ENCODE results near the gene KRTAP5-6. TPM values are rescaled to one million over a fixed set of nuclear protein-coding genes. Genes with fewer than 3 reads are reported as not detected.

The KRTAP5-6 gene
- total and polyA plus RNA-seq, 2 donors (not counting 1 experiment from before 2014, with no cell fraction given) = not detected

- H3K4me1 ChIP-seq (ENCODE audit: control insufficient read depth in 2 of 2, insufficient read depth in 2 of 2, low read length in 2 of 2) = no peaks in the 10 kb centered on the region
- ChIA-PET POLR2A (no interaction called here), CTCF (no interaction called here)
- WGBS (ENCODE audit: insufficient coverage) = 92% methylated on average over 5 of the region's 8 CpGs
- no peak for ATAC-seq (ENCODE audit: low read depth)
- H3K27ac Mint-ChIP-seq = no peak overlapping the region
- intact Hi-C loops (cut with micrococcal nuclease) = no loop called here
- H3K27me3 Mint-ChIP-seq = peaks cover 17% of the 10 kb centered on the region
- no peak overlapping the region for H2AFZ ChIP-seq (ENCODE audit: insufficient read depth, low read depth, low read length, poor library complexity, severe bottlenecking)
- H4K20me1 ChIP-seq (ENCODE audit: control insufficient read depth, insufficient read depth, low read length, poor library complexity, severe bottlenecking) = no peaks in the 10 kb centered on the region
- H3K4me2 ChIP-seq (replicated peaks; ENCODE audit: low read depth, low read length, poor library complexity, severe bottlenecking) = no peak overlapping the region
- no peak overlapping the region for H3K4me3 ChIP-seq (ENCODE audit: control extremely low read depth in 1 of 5, extremely low read depth in 1 of 5, insufficient read depth in 1 of 5, low read depth in 2 of 5, low read length in 4 of 5)
- no peak overlapping the region for H3K27ac ChIP-seq (ENCODE audit: low read length in 2 of 2)
- H3K4me3 Mint-ChIP-seq = no peak overlapping the region
- no peak overlapping the region for H3K9ac ChIP-seq (ENCODE audit: low read length)
- no peaks in the 10 kb centered on the region for H3K27me3 ChIP-seq (replicated peaks in 1 of 4; ENCODE audit: control extremely low read depth in 1 of 4, control insufficient read depth in 3 of 4, insufficient read depth in 4 of 4, low read length in 3 of 4)
- H3K36me3 ChIP-seq (replicated peaks in 1 of 2; ENCODE audit: control extremely low read depth in 1 of 2, control insufficient read depth in 1 of 2, extremely low read depth in 1 of 2, insufficient read depth in 2 of 2, low read length in 1 of 2) = no peaks in the 10 kb centered on the region
- no peak for DNase-seq
- H3K9me3 ChIP-seq (ENCODE audit: control extremely low read depth in 1 of 3, control insufficient read depth in 2 of 3, insufficient read depth in 1 of 3, low read length in 2 of 3) = no peaks in the 10 kb centered on the region
- no peaks in the 10 kb centered on the region for H3K79me2 ChIP-seq (ENCODE audit: control insufficient read depth, insufficient read depth, low read length)
- TF ChIP-seq CTCF (IDR thresholded peaks at IDR 0.05) = no peak
- no peak for TF ChIP-seq EZH2 (IDR thresholded peaks at IDR 0.05; ENCODE audit: borderline replicate concordance, insufficient read depth, low read depth, low read length, poor library complexity, severe bottlenecking)
- H3K9me3 Mint-ChIP-seq (ENCODE audit: insufficient read depth) = no peaks in the 10 kb centered on the region
- H3K4me1 Mint-ChIP-seq = no peaks in the 10 kb centered on the region
Observed at GRCh38 chr11:1717745-1718144, 20.8 kb downstream of the KRTAP5-6 start.

- Mint-ChIP-seq H3K27ac (no peak overlapping the region), H3K9me3 (ENCODE audit: insufficient read depth) (no peaks in the 10 kb centered on the region), H3K27me3 (peaks cover 17% of the 10 kb centered on the region), H3K4me3 (no peak overlapping the region), H3K4me1 (no peaks in the 10 kb centered on the region)
- no peak for ATAC-seq (ENCODE audit: low read depth)
- intact Hi-C loops (cut with micrococcal nuclease) = no loop called here
- Histone ChIP-seq H3K4me3 (ENCODE audit: control extremely low read depth in 1 of 5, extremely low read depth in 1 of 5, insufficient read depth in 1 of 5, low read depth in 2 of 5, low read length in 4 of 5) (no peak overlapping the region), H3K27ac (ENCODE audit: low read length in 2 of 2) (no peak overlapping the region), H3K9me3 (ENCODE audit: control extremely low read depth in 1 of 3, control insufficient read depth in 2 of 3, insufficient read depth in 1 of 3, low read length in 2 of 3) (no peaks in the 10 kb centered on the region), H4K20me1 (ENCODE audit: control insufficient read depth, insufficient read depth, low read length, poor library complexity, severe bottlenecking) (no peaks in the 10 kb centered on the region), H3K36me3 (replicated peaks in 1 of 2; ENCODE audit: control extremely low read depth in 1 of 2, control insufficient read depth in 1 of 2, extremely low read depth in 1 of 2, insufficient read depth in 2 of 2, low read length in 1 of 2) (no peaks in the 10 kb centered on the region), H3K27me3 (replicated peaks in 1 of 4; ENCODE audit: control extremely low read depth in 1 of 4, control insufficient read depth in 3 of 4, insufficient read depth in 4 of 4, low read length in 3 of 4) (no peaks in the 10 kb centered on the region), H3K79me2 (ENCODE audit: control insufficient read depth, insufficient read depth, low read length) (no peaks in the 10 kb centered on the region), H3K4me1 (ENCODE audit: control insufficient read depth in 2 of 2, insufficient read depth in 2 of 2, low read length in 2 of 2) (no peaks in the 10 kb centered on the region), H2AFZ (ENCODE audit: insufficient read depth, low read depth, low read length, poor library complexity, severe bottlenecking) (no peak overlapping the region), H3K9ac (ENCODE audit: low read length) (no peak overlapping the region), H3K4me2 (replicated peaks; ENCODE audit: low read depth, low read length, poor library complexity, severe bottlenecking) (no peak overlapping the region)
- POLR2A ChIA-PET = no interaction called here
- CTCF ChIA-PET = interaction anchor here (1.3 kb wide), 1 partner anchor 25 kb away, joined by 3 read pairs; no protein-coding TSS in a partner anchor
- TF ChIP-seq CTCF (IDR thresholded peaks at IDR 0.05) (no peak), EZH2 (IDR thresholded peaks at IDR 0.05; ENCODE audit: borderline replicate concordance, insufficient read depth, low read depth, low read length, poor library complexity, severe bottlenecking) (no peak)
- over 99% methylated on average over 15 of the region's 15 CpGs for WGBS (ENCODE audit: insufficient coverage)
- DNase-seq = no peak
Observed at GRCh38 chr11:1718326-1718725, 21.3 kb downstream of the KRTAP5-6 start.

Measured in B cell (primary cell).